Endodermal cell (in vitro differentiated cells): Measurements from ENCODE around the gene SIGLEC14. TPM values are rescaled to one million over a fixed set of nuclear protein-coding genes. Genes with fewer than 3 reads are reported as not detected.

ENCODE experiments used
- DNase-seq: peaks from one replicate; pipeline ENCODE4 v3.0.0-alpha.2; 2017
- H3K27ac ChIP-seq: 2 replicates; pipeline ENCODE4 v1.5.1; 2013; ENCODE audit warnings: mild to moderate bottlenecking, low read depth, low read length, moderate library complexity
- H3K27me3 ChIP-seq: 2 replicates; pipeline ENCODE4 v1.6.1; 2013; ENCODE audit warnings: mild to moderate bottlenecking, low read length, moderate library complexity; ENCODE audit not compliant: insufficient read depth, control insufficient read depth, poor library complexity, severe bottlenecking
- H3K36me3 ChIP-seq: 2 replicates; pipeline ENCODE4 v1.7.0; 2013; ENCODE audit warnings: mild to moderate bottlenecking, low read length, moderate library complexity; ENCODE audit not compliant: control insufficient read depth, insufficient read depth
- H3K4me1 ChIP-seq: one replicate; pipeline ENCODE4 v1.7.0; 2013; ENCODE audit warnings: low read length; ENCODE audit not compliant: control insufficient read depth, insufficient read depth
- H3K4me3 ChIP-seq: 2 replicates; pipeline ENCODE4 v1.5.1; 2013; ENCODE audit warnings: mild to moderate bottlenecking, low read length, moderate library complexity
- H3K9ac ChIP-seq: 2 replicates; pipeline ENCODE4 v1.6.1; 2013; ENCODE audit warnings: mild to moderate bottlenecking, low read length, moderate library complexity; ENCODE audit not compliant: poor library complexity, severe bottlenecking; ENCODE audit errors: extremely low read depth
- H3K9me3 ChIP-seq: 2 replicates; pipeline ENCODE4 v1.6.1; 2013; ENCODE audit warnings: mild to moderate bottlenecking, low read length, moderate library complexity; ENCODE audit not compliant: control insufficient read depth
- H3K27ac Mint-ChIP-seq: 2 replicates; pipeline ENCODE4 v1.8.0; 2020; ENCODE audit warnings: mixed read lengths
- H3K27me3 Mint-ChIP-seq: 2 replicates; pipeline ENCODE4 v1.8.0; 2021; ENCODE audit warnings: mild to moderate bottlenecking, mixed read lengths; ENCODE audit not compliant: insufficient read depth
- H3K36me3 Mint-ChIP-seq: 2 replicates; pipeline ENCODE4 v1.8.0; 2020; ENCODE audit warnings: low read depth, mixed read lengths
- H3K4me1 Mint-ChIP-seq: 2 replicates; pipeline ENCODE4 v1.8.0; 2020; ENCODE audit warnings: mixed read lengths
- H3K4me3 Mint-ChIP-seq: 2 replicates; pipeline ENCODE4 v1.8.0; 2020; ENCODE audit warnings: mild to moderate bottlenecking, moderate library complexity, mixed read lengths
- H3K9me3 Mint-ChIP-seq: 2 replicates; pipeline ENCODE4 v1.8.0; 2020; ENCODE audit warnings: mild to moderate bottlenecking, mixed read lengths
- CTCF ChIP-seq: fragments of 200-600 bp; sonication (generic); conservative IDR thresholded peaks from 2 replicates; pipeline ENCODE4 v1.5.0; 2021; ENCODE audit warnings: antibody characterized with exemption, mild to moderate bottlenecking
- WGBS, 2 experiments: methylation state at CpG; one replicate each; pipeline versions ENCODE4 v1.1.5 to v1.1.7; 2013; ENCODE audit warnings: missing lambda C conversion rate in 2 of 2, mixed read lengths in 1 of 2; ENCODE audit not compliant: insufficient coverage in 1 of 2, insufficient read length in 1 of 2; 5-methylcytosine and 5-hydroxymethylcytosine counted together
- total RNA-seq, 2 donors: library from RNA; stranded (reverse); fragmentation: NEBNext Ultra II Directional in 1 of 2; extraction: Animal tissue kit (Norgen Biotek cat#: 25700) in 1 of 2; gene quantifications; 2 replicates in 1 of 2; 3 replicates in 1 of 2; pipeline ENCODE4 v1.2.1, GENCODE V29; 2021

SIGLEC14 gene
- total RNA-seq, 2 donors from 2014 or later = not detected

GRCh38 chr19:51607920-51608562 is 38.6 kb downstream of the SIGLEC14 start:
- H3K9me3 ChIP-seq = no peaks in the 10 kb centered on the region
- Mint-ChIP-seq H3K4me1 (no peaks in the 10 kb centered on the region), H3K27ac (no peak overlapping the region), H3K4me3 (no peak overlapping the region), H3K9me3 (peaks cover 1% of the 10 kb centered on the region), H3K27me3 (peaks cover 30% of the 10 kb centered on the region), H3K36me3 (no peaks in the 10 kb centered on the region)
- H3K27ac ChIP-seq = no peak overlapping the region
- WGBS, 2 experiments = 7 to 24% methylated on average over 6 to 13 of the region's 13 CpGs
- H3K27me3 ChIP-seq = peaks cover 22% of the 10 kb centered on the region
- no peak overlapping the region for H3K9ac ChIP-seq
- peak; percentile 93 for TF ChIP-seq CTCF
- no peaks in the 10 kb centered on the region for H3K36me3 ChIP-seq
- DNase-seq = peak; percentile 97
- H3K4me1 ChIP-seq = no peaks in the 10 kb centered on the region
- H3K4me3 ChIP-seq = no peak overlapping the region

- Histone ChIP-seq H3K4me3 (no peak overlapping the region), H3K9me3 (no peaks in the 10 kb centered on the region), H3K36me3 (no peaks in the 10 kb centered on the region), H3K27ac (no peak overlapping the region), H3K27me3 (peaks cover 22% of the 10 kb centered on the region), H3K9ac (no peak overlapping the region), H3K4me1 (no peaks in the 10 kb centered on the region)
- no peaks in the 10 kb centered on the region for H3K4me1 Mint-ChIP-seq
- H3K9me3 Mint-ChIP-seq = no peaks in the 10 kb centered on the region
- H3K36me3 Mint-ChIP-seq = no peaks in the 10 kb centered on the region
- H3K27ac Mint-ChIP-seq = no peak overlapping the region
- H3K4me3 Mint-ChIP-seq = no peak overlapping the region
- no peak for TF ChIP-seq CTCF
- DNase-seq = no peak
- H3K27me3 Mint-ChIP-seq = peaks cover 26% of the 10 kb centered on the region
- WGBS, 2 experiments = 64 to 70% methylated on average over 5 to 6 of the region's 6 CpGs
Measured at GRCh38 chr19:51607077-51607476, 39.5 kb downstream of the SIGLEC14 start.

GRCh38 chr19:51602189-51602854 is 44.3 kb downstream of the SIGLEC14 start:
- H3K4me3 ChIP-seq = no peak overlapping the region
- no peaks in the 10 kb centered on the region for H3K4me1 ChIP-seq
- peaks cover 16% of the 10 kb centered on the region for H3K27me3 ChIP-seq
- Mint-ChIP-seq H3K4me3 (no peak overlapping the region), H3K27ac (no peak overlapping the region), H3K4me1 (no peaks in the 10 kb centered on the region), H3K9me3 (no peaks in the 10 kb centered on the region), H3K27me3 (peaks cover 32% of the 10 kb centered on the region), H3K36me3 (no peaks in the 10 kb centered on the region)
- H3K36me3 ChIP-seq = no peaks in the 10 kb centered on the region
- TF ChIP-seq CTCF = no peak
- no peak overlapping the region for H3K27ac ChIP-seq
- H3K9me3 ChIP-seq = no peaks in the 10 kb centered on the region
- no peak for DNase-seq
- no peak overlapping the region for H3K9ac ChIP-seq
- 90 to 92% methylated on average over 16 to 20 of the region's 20 CpGs for WGBS, 2 experiments
